HepG2 (cell line): Measurements from ENCODE around the gene AGRP. TPM values are rescaled to one million over a fixed set of nuclear protein-coding genes. Genes with fewer than 3 reads are reported as not detected.

Experiments
- ATAD3A ChIP-seq: sonication (generic); formaldehyde crosslinking; IDR thresholded peaks from 2 replicates; pipeline ENCODE4 v1.4.0; 2020; ENCODE audit warnings: missing genetic modification reagents
- ATF4 ChIP-seq, 2 experiments: fragments of 450-650 bp in 1 of 2; sonication (generic) in 1 of 2; formaldehyde crosslinking; IDR thresholded peaks; 2 replicates each; pipeline versions ENCODE4 v1.5.0 to v1.8.0; 2020 to 2022; ENCODE audit warnings: mild to moderate bottlenecking in 1 of 2, missing genetic modification reagents in 1 of 2
- CCDC6 ChIP-seq: sonication (generic); formaldehyde crosslinking; IDR thresholded peaks from 2 replicates; pipeline ENCODE4 v1.8.1; 2022; ENCODE audit warnings: mild to moderate bottlenecking, missing genetic modification reagents, moderate library complexity
- CREM ChIP-seq, 2 experiments: sonication (generic) in 1 of 2; formaldehyde crosslinking in 1 of 2; IDR thresholded peaks; 2 replicates each; pipeline versions ENCODE4 v1.4.0 to v1.6.1; 2016 to 2020; ENCODE audit warnings: antibody characterized with exemption in 1 of 2, mild to moderate bottlenecking in 1 of 2, missing genetic modification reagents in 1 of 2
- FOXA3 ChIP-seq: IDR thresholded peaks from 2 replicates; pipeline ENCODE4 v1.6.1; 2016; ENCODE audit warnings: missing genetic modification reagents, missing compliant biosample characterization
- FOXK1 ChIP-seq: sonication (generic); formaldehyde crosslinking; IDR thresholded peaks from 2 replicates; pipeline ENCODE4 v1.4.0; 2020; ENCODE audit warnings: low read depth, missing genetic modification reagents, borderline replicate concordance
- IRF1 ChIP-seq: sonication (generic); formaldehyde crosslinking; IDR thresholded peaks from 2 replicates; pipeline ENCODE4 v1.4.0; 2020; ENCODE audit warnings: low read depth, mild to moderate bottlenecking, missing genetic modification reagents
- JARID2 ChIP-seq: sonication (generic); formaldehyde crosslinking; IDR thresholded peaks from 2 replicates; pipeline ENCODE4 v1.8.1; 2023; ENCODE audit warnings: missing genetic modification reagents, inconsistent platforms; ENCODE audit not compliant: insufficient replicate concordance
- MED1 ChIP-seq: sonication (generic); formaldehyde crosslinking; IDR thresholded peaks from 2 replicates; pipeline ENCODE4 v1.4.0; 2020; ENCODE audit warnings: missing genetic modification reagents
- MIER3 ChIP-seq: IDR thresholded peaks from 2 replicates; pipeline ENCODE4 v1.6.1; 2016; ENCODE audit warnings: missing compliant biosample characterization, borderline replicate concordance
- NR2F6 ChIP-seq, 2 experiments: IDR thresholded peaks; 2 replicates each; pipeline ENCODE4 v1.6.1; 2016; ENCODE audit warnings: antibody characterized with exemption in 1 of 2, mild to moderate bottlenecking in 1 of 2
- PHB2 ChIP-seq: fragments of 450-650 bp; IDR thresholded peaks from 2 replicates; pipeline ENCODE4 v1.6.1; 2018; ENCODE audit not compliant: partially characterized antibody
- SIX4 ChIP-seq: sonication (generic); formaldehyde crosslinking; IDR thresholded peaks from 2 replicates; pipeline ENCODE4 v1.4.0; 2020; ENCODE audit warnings: missing genetic modification reagents
- SMC3 ChIP-seq: IDR thresholded peaks from 2 replicates; pipeline ENCODE4 v1.6.1; 2011; ENCODE audit warnings: low read length, improper control_type of control experiment
- STAG1 ChIP-seq: sonication (generic); formaldehyde crosslinking; IDR thresholded peaks from 2 replicates; pipeline ENCODE4 v1.4.0; 2020; ENCODE audit warnings: missing genetic modification reagents
- TBP ChIP-seq: sonication (generic); formaldehyde crosslinking; IDR thresholded peaks from 2 replicates; pipeline ENCODE4 v1.5.0; 2020; ENCODE audit warnings: missing genetic modification reagents
- THAP7 ChIP-seq: sonication (generic); formaldehyde crosslinking; IDR thresholded peaks from 2 replicates; pipeline ENCODE4 v1.8.1; 2023; ENCODE audit warnings: mild to moderate bottlenecking, missing genetic modification reagents
- TMF1 ChIP-seq: sonication (generic); formaldehyde crosslinking; IDR thresholded peaks from 2 replicates; pipeline ENCODE4 v1.8.1; 2022; ENCODE audit warnings: low read depth, missing genetic modification reagents
- ZKSCAN8 ChIP-seq: IDR thresholded peaks from 2 replicates; pipeline ENCODE4 v1.6.1; 2016; ENCODE audit warnings: borderline replicate concordance, missing genetic modification reagents, missing compliant biosample characterization
- ZMAT5 ChIP-seq: sonication (generic); formaldehyde crosslinking; IDR thresholded peaks from 2 replicates; pipeline ENCODE4 v1.5.0; 2020; ENCODE audit warnings: mild to moderate bottlenecking, low read depth, missing genetic modification reagents, borderline replicate concordance
- ZNF138 ChIP-seq: sonication (generic); formaldehyde crosslinking; IDR thresholded peaks from 2 replicates; pipeline ENCODE4 v1.5.0; 2020; ENCODE audit warnings: mild to moderate bottlenecking, low read depth, missing genetic modification reagents
- ZNF275 ChIP-seq: sonication (generic); formaldehyde crosslinking; IDR thresholded peaks from 2 replicates; pipeline ENCODE4 v1.8.0; 2022; ENCODE audit warnings: missing genetic modification reagents, mild to moderate bottlenecking, inconsistent platforms, borderline replicate concordance
- ZNF33A ChIP-seq: sonication (generic); formaldehyde crosslinking; IDR thresholded peaks from 2 replicates; pipeline ENCODE4 v1.5.1; 2020; ENCODE audit warnings: missing genetic modification reagents, mild to moderate bottlenecking, moderate library complexity, borderline replicate concordance
- ZNF550 ChIP-seq: sonication (generic); formaldehyde crosslinking; IDR thresholded peaks from 2 replicates; pipeline ENCODE4 v1.4.0; 2020; ENCODE audit warnings: mild to moderate bottlenecking, missing genetic modification reagents, borderline replicate concordance
- ZNF777 ChIP-seq: sonication (generic); formaldehyde crosslinking; IDR thresholded peaks from 2 replicates; pipeline ENCODE4 v1.4.0; 2020; ENCODE audit warnings: missing genetic modification reagents
- polyA plus RNA-seq, 8 experiments: library from polyadenylated mRNA; depleted of rRNA in 3 of 8; stranded (reverse) in 7 of 8; unstranded in 1 of 8; fragments of >200 nt; fragmentation: Illumina TruSeq in 4 of 8; extraction: Trizol in 4 of 8; gene quantifications; 2 replicates each; pipeline versions ENCODE4 v1.2.1 to v1.2.3, GENCODE V29; 2011 to 2016; ENCODE audit warnings: low read depth in 4 of 8, missing spikeins in 1 of 8, mixed read lengths in 1 of 8; ENCODE audit not compliant: insufficient read depth in 1 of 8
- total RNA-seq, 5 experiments: library from RNA; depleted of rRNA; stranded (reverse); fragments of >200 nt; fragmentation: Illumina TruSeq; extraction: Trizol; gene quantifications; 2 replicates each; pipeline ENCODE4 v1.2.3, GENCODE V29; 2016; ENCODE audit warnings: low read depth in 1 of 5

Gene AGRP
- total and polyA plus RNA-seq, 2 of the 13 experiments (the other 11 are each of a cell fraction or from before 2014, with no cell fraction given) = not detected

- TF ChIP-seq IRF1 (CRISPR knock-in tag) (no peak), ZNF550 (CRISPR knock-in tag) (no peak), JARID2 (CRISPR knock-in tag) (no peak), STAG1 (CRISPR knock-in tag) (peak; percentile 72), ZNF33A (CRISPR knock-in tag) (no peak), TMF1 (CRISPR knock-in tag) (no peak), SMC3 (peak; percentile 92), ATF4 (CRISPR knock-in tag; IDR thresholded peaks at IDR 0.05) (no peak), NR2F6 (IDR thresholded peaks at IDR 0.05) (no peak), NR2F6 (CRISPR knock-in tag; IDR thresholded peaks at IDR 0.05) (no peak), ZNF138 (CRISPR knock-in tag) (no peak), ZNF275 (CRISPR knock-in tag) (no peak), MED1 (no peak), TBP (CRISPR knock-in tag) (0 out of 2 replicates have a peak, but pooled peaks have one; percentile 16), ZKSCAN8 (CRISPR knock-in tag) (no peak), CREM (IDR thresholded peaks at IDR 0.05) (no peak), CREM (CRISPR knock-in tag; IDR thresholded peaks at IDR 0.05) (no peak), SIX4 (CRISPR knock-in tag) (no peak), ZNF777 (CRISPR knock-in tag) (no peak), CCDC6 (CRISPR knock-in tag) (no peak), THAP7 (CRISPR knock-in tag) (no peak), ATAD3A (no peak), ZMAT5 (no peak), FOXA3 (peak; percentile 47), PHB2 (no peak), MIER3 (CRISPR knock-in tag) (0 out of 2 replicates have a peak, but pooled peaks have one; percentile 17), FOXK1 (CRISPR knock-in tag) (no peak)
Measured at GRCh38 chr16:67514382-67514828, 31.1 kb upstream of the AGRP start (continued).
